Right atrium auricular region (tissue), 2 donors: ENCODE results near the gene TUBB1. TPM values are rescaled to one million over a fixed set of nuclear protein-coding genes. Genes with fewer than 3 reads are reported as not detected.

Experiments used
- DNase-seq: peaks from one replicate; pipeline ENCODE4 v3.0.0-alpha.2; 2019; ENCODE audit warnings: low spot score
- H3K27ac ChIP-seq, 2 donors: fragments of 200-600 bp; sonication (generic); 1 replicate in 1 of 2; 2 replicates in 1 of 2; pipeline ENCODE4 v1.5.1; 2016 to 2019
- H3K27me3 ChIP-seq, 2 donors: fragments of 200-600 bp; sonication (generic); one replicate each; pipeline versions ENCODE4 v1.5.1 to v1.6.0; 2017 to 2019
- H3K36me3 ChIP-seq: fragments of 200-600 bp; sonication (generic); one replicate; pipeline ENCODE4 v1.5.1; 2016
- H3K4me1 ChIP-seq, 2 donors: fragments of 200-600 bp; sonication (generic); one replicate each; pipeline versions ENCODE4 v1.5.1 to v1.6.0; 2017 to 2019
- H3K4me3 ChIP-seq, 2 donors: fragments of 200-600 bp; sonication (generic); 1 replicate in 1 of 2; 2 replicates in 1 of 2; pipeline ENCODE4 v1.5.1; 2017 to 2019; ENCODE audit warnings: mild to moderate bottlenecking in 1 of 2, moderate library complexity in 1 of 2
- H3K9me3 ChIP-seq, 2 donors: fragments of 200-600 bp; sonication (generic); one replicate each; pipeline ENCODE4 v1.5.1; 2019
- CTCF ChIP-seq, 2 donors: fragments of 200-600 bp; sonication (generic); IDR thresholded peaks; one replicate each; pipeline ENCODE4 v1.5.1; 2019; ENCODE audit warnings: antibody characterized with exemption in 2 of 2
- total RNA-seq, 2 donors: library from RNA; depleted of rRNA; stranded (reverse); fragments of >200 nt; gene quantifications; one replicate each; pipeline ENCODE4 v1.1.0, GENCODE V29; 2016

The TUBB1 gene
- total RNA-seq, 2 donors from 2014 or later: 0.19 to 0.35 TPM

GRCh38 chr20:58997141-58997770 is 22.0 kb upstream of the TUBB1 start:
- no peak for DNase-seq
- Histone ChIP-seq H3K4me1 (peaks cover 0 to 7% of the 10 kb centered on the region in 2 donors), H3K36me3 (peaks cover 79% of the 10 kb centered on the region), H3K4me3 (no peak overlapping the region), H3K27ac (no peak overlapping the region), H3K9me3 (no peaks in the 10 kb centered on the region), H3K27me3 (no peaks in the 10 kb centered on the region)
- no peak for TF ChIP-seq CTCF (IDR thresholded peaks at IDR 0.05)

- no peak for TF ChIP-seq CTCF (IDR thresholded peaks at IDR 0.05)
- DNase-seq: no peak
- Histone ChIP-seq H3K4me1 (peaks cover 0 to 16% of the 10 kb centered on the region in 2 donors), H3K36me3 (peaks cover 73% of the 10 kb centered on the region), H3K4me3 (no peak overlapping the region), H3K9me3 (no peaks in the 10 kb centered on the region), H3K27me3 (no peaks in the 10 kb centered on the region), H3K27ac (no peak overlapping the region)
These were observed 20.6 kb upstream of the TUBB1 start for GRCh38 chr20:58998656-58999055.

GRCh38 chr20:59000326-59000725 is 18.9 kb upstream of the TUBB1 start:
- H3K27me3 ChIP-seq: no peaks in the 10 kb centered on the region
- H3K27ac ChIP-seq: no peak overlapping the region
- no peak for DNase-seq
- no peak overlapping the region for H3K4me3 ChIP-seq
- H3K4me1 ChIP-seq: peaks cover 0 to 27% of the 10 kb centered on the region in 2 donors
- H3K36me3 ChIP-seq: peaks cover 64% of the 10 kb centered on the region
- no peak for TF ChIP-seq CTCF (IDR thresholded peaks at IDR 0.05)
- no peaks in the 10 kb centered on the region for H3K9me3 ChIP-seq

GRCh38 chr20:59001068-59001448 is 18.2 kb upstream of the TUBB1 start:
- Histone ChIP-seq H3K27me3 (no peaks in the 10 kb centered on the region), H3K27ac (no peak overlapping the region), H3K36me3 (peaks cover 57% of the 10 kb centered on the region), H3K4me1 (peaks cover 0 to 33% of the 10 kb centered on the region in 2 donors), H3K4me3 (no peak overlapping the region), H3K9me3 (no peaks in the 10 kb centered on the region)
- DNase-seq: no peak
- TF ChIP-seq CTCF (IDR thresholded peaks at IDR 0.05): no peak

- Histone ChIP-seq H3K9me3 (no peaks in the 10 kb centered on the region), H3K27me3 (no peaks in the 10 kb centered on the region), H3K4me1 (peaks cover 0 to 38% of the 10 kb centered on the region in 2 donors), H3K27ac (no peak overlapping the region), H3K4me3 (no peak overlapping the region), H3K36me3 (peaks cover 51% of the 10 kb centered on the region)
- DNase-seq: no peak
- TF ChIP-seq CTCF (IDR thresholded peaks at IDR 0.05): no peak
These were observed 17.6 kb upstream of the TUBB1 start for GRCh38 chr20:59001449-59002171.
